Measurements from ENCODE around the gene ZNF439. TPM values are rescaled to one million over a fixed set of nuclear protein-coding genes. Genes with fewer than 3 reads are reported as not detected.
A peak's percentile ranks its signal among the peaks of the same experiment; 100 is the strongest.

ZNF439 gene
- total and polyA plus RNA-seq, 2 of the 13 experiments (the other 11 are each of a cell fraction or from before 2014, with no cell fraction given): 2.9 to 4.9 TPM

DNA sequence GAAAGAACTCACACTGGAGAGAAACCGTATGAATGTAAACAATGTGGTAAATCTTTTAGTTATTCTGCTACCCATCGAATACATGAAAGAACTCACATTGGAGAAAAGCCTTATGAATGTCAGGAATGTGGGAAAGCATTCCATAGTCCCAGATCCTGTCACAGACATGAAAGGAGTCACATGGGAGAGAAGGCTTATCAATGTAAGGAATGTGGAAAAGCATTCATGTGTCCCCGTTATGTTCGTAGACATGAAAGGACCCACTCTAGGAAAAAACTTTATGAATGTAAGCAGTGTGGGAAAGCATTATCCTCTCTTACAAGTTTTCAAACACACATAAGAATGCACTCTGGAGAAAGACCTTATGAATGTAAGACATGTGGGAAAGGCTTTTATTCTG, 19.2 kb downstream of the ZNF439 start (continued):
- TF ChIP-seq, protein P1, sequence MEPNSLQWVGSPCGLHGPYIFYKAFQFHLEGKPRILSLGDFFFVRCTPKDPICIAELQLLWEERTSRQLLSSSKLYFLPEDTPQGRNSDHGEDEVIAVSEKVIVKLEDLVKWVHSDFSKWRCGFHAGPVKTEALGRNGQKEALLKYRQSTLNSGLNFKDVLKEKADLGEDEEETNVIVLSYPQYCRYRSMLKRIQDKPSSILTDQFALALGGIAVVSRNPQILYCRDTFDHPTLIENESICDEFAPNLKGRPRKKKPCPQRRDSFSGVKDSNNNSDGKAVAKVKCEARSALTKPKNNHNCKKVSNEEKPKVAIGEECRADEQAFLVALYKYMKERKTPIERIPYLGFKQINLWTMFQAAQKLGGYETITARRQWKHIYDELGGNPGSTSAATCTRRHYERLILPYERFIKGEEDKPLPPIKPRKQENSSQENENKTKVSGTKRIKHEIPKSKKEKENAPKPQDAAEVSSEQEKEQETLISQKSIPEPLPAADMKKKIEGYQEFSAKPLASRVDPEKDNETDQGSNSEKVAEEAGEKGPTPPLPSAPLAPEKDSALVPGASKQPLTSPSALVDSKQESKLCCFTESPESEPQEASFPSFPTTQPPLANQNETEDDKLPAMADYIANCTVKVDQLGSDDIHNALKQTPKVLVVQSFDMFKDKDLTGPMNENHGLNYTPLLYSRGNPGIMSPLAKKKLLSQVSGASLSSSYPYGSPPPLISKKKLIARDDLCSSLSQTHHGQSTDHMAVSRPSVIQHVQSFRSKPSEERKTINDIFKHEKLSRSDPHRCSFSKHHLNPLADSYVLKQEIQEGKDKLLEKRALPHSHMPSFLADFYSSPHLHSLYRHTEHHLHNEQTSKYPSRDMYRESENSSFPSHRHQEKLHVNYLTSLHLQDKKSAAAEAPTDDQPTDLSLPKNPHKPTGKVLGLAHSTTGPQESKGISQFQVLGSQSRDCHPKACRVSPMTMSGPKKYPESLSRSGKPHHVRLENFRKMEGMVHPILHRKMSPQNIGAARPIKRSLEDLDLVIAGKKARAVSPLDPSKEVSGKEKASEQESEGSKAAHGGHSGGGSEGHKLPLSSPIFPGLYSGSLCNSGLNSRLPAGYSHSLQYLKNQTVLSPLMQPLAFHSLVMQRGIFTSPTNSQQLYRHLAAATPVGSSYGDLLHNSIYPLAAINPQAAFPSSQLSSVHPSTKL (CRISPR knock-in tag; IDR thresholded peaks at IDR 0.05): 0 out of 2 replicates have a peak, but pooled peaks have one; percentile 33
- TF ChIP-seq, protein P2, sequence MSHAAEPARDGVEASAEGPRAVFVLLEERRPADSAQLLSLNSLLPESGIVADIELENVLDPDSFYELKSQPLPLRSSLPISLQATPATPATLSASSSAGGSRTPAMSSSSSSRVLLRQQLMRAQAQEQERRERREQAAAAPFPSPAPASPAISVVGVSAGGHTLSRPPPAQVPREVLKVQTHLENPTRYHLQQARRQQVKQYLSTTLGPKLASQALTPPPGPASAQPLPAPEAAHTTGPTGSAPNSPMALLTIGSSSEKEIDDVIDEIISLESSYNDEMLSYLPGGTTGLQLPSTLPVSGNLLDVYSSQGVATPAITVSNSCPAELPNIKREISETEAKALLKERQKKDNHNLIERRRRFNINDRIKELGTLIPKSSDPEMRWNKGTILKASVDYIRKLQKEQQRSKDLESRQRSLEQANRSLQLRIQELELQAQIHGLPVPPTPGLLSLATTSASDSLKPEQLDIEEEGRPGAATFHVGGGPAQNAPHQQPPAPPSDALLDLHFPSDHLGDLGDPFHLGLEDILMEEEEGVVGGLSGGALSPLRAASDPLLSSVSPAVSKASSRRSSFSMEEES (CRISPR knock-in tag; IDR thresholded peaks at IDR 0.05): 0 out of 2 replicates have a peak, but pooled peaks have one; percentile 33

GRCh38 chr19:11868188-11868587, 19.7 kb downstream of the ZNF439 start:
- Histone ChIP-seq H3K4me1 (ENCODE audit: insufficient read depth, low read length) (peaks cover 28% of the 10 kb centered on the region), H3K79me2 (ENCODE audit: insufficient read depth, low read length) (no peaks in the 10 kb centered on the region), H3K9ac (ENCODE audit: insufficient read depth, low read depth, low read length) (no peak overlapping the region), H3K27me3 (ENCODE audit: control insufficient read depth in 1 of 2, insufficient read depth in 2 of 2, low read length in 2 of 2) (no peaks in the 10 kb centered on the region), H4K20me1 (ENCODE audit: insufficient read depth, low read length) (no peaks in the 10 kb centered on the region), H2AFZ (ENCODE audit: low read length) (no peak overlapping the region), H3K4me3 (replicated peaks in 1 of 3; ENCODE audit: insufficient read depth in 1 of 3, low read depth in 2 of 3, low read length in 3 of 3) (no peak overlapping the region), H3K27ac (ENCODE audit: extremely low read length, insufficient read depth, low read length) (peak overlapping the region; percentile 43), H3K9me3 (ENCODE audit: low read length) (no peaks in the 10 kb centered on the region), H3K36me3 (replicated peaks in 1 of 2; ENCODE audit: control insufficient read depth in 1 of 2, insufficient read depth in 2 of 2, low read length in 2 of 2) (peaks cover 0 to 9% of the 10 kb centered on the region in 2 experiments; a peak in 3 of 5 replicates), H3K4me2 (ENCODE audit: low read depth, low read length) (no peak overlapping the region)
- 82% methylated on average over 8 of the region's 8 CpGs for WGBS (ENCODE audit: low lambda C conversion rate)
- CTCF ChIA-PET (ENCODE audit: low intra/inter-chr PET ratio, low total read pairs): no interaction called here
- TF ChIP-seq ZNF501 (CRISPR knock-in tag; IDR thresholded peaks at IDR 0.05) (no peak), SAP130 (CRISPR knock-in tag; IDR thresholded peaks at IDR 0.05; ENCODE audit: low read depth) (0 out of 2 replicates have a peak, but pooled peaks have one; percentile 4), NPAS2 (CRISPR knock-in tag; IDR thresholded peaks at IDR 0.05; ENCODE audit: borderline replicate concordance) (no peak), ZNF724P (CRISPR knock-in tag; IDR thresholded peaks at IDR 0.05; ENCODE audit: borderline replicate concordance) (no peak), ZNF75D (CRISPR knock-in tag; IDR thresholded peaks at IDR 0.05; ENCODE audit: borderline replicate concordance) (0 out of 2 replicates have a peak, but pooled peaks have one; percentile 46)
- TF ChIP-seq, protein P3, sequence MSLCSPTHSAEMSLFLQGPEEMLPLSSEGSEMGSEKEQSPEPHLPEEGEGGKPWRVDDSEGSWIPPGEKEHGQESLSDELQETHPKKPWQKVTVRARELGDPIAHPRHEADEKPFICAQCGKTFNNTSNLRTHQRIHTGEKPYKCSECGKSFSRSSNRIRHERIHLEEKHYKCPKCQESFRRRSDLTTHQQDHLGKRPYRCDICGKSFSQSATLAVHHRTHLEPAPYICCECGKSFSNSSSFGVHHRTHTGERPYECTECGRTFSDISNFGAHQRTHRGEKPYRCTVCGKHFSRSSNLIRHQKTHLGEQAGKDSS (CRISPR knock-in tag; IDR thresholded peaks at IDR 0.05; ENCODE audit: borderline replicate concordance, low read depth): no peak
- DNase-seq (ENCODE audit: low spot score) (no peak), ATAC-seq (no peak), FAIRE-seq (no peak)
- no TSS peak for BruUV-seq (replicated peaks)
- in situ Hi-C loops (cut with HindIII; ENCODE audit: extremely low pct_ligation_motif_present, low pct_unique_long_range_greater_than_20kb) (no loop called here), intact Hi-C loops (cut with micrococcal nuclease; ENCODE audit: unreplicated experiment) (no loop called here)
- POLR2A ChIA-PET: no interaction called here
